HuH-7.5 (cell line): ENCODE measurements around the gene CIT.

Experiments
- DNase-seq: peaks from one replicate; pipeline ENCODE4 v3.0.0; 2011; ENCODE audit warnings: low spot score

The CIT gene

DNA sequence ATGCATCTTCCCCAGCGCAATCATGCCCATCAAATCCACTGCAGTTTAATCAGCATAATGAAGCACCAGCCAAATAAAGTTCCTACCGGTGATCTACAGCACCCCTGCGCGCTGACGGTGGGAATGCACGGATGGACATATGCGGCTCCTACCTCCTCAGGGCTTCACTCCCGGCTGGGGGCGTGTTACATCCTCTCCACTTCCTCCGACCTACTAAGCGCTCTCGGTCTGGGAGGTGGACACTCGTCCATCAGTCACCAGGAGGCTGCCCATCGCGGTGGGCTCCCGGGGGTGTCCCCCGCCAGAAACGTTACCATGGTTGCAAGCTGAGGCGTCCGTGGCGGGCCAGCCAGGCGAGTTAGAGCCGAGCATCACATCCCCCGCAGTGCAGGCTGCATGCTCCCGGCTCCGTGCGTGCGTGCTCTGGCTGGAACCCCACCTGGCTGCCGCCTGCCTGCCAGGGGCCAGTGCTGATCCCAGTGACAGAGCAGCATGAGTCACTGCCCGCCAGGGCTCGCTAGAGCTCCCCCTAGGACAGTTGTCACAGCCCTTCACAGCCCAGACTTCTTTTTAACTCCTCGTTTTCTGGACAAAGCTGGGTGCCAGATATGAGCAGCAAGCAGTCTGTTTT is 73.0 kb downstream of the CIT start:
- DNase-seq, result peak; percentile 61

DNA sequence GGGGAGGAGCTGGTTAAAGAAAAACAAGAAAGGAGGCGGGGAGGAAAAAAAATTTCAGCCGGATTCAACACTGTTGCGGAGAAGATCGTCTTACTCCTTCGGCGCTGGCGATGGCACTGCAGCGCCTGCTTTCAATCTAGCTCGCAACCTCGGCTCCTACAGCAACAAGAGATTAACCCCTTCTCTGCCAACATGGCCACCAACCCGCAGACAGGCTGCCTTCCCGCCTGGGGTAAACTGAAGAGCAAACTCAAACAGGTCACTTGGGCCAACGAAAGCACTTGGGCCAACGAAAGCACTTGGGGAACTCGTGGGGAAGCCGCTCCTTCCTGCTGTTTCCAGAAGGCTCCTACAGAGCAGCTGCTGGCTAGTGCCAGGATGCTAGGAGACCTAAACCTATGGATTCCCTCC is 73.7 kb downstream of the CIT start:
- no peak for DNase-seq

DNA sequence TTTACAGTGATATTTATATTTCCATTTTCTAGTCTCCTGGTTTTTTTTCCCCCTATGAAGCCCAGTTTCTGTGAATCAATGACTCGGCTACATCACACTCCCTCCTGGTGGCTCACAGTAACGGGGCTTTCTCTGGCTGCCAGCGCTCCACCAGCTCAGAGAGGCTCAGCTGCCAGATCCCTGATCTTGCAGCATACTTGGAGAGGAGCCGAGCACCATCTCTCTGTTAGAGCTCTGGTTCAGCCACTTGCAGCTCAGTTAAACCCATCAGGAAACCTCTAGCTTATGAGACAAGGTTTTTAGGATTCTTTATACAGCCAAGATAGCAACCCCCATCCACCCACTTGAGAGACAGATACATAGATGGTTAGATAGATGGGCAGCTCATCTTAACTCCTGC is 74.6 kb downstream of the CIT start:
- DNase-seq, result no peak

DNA sequence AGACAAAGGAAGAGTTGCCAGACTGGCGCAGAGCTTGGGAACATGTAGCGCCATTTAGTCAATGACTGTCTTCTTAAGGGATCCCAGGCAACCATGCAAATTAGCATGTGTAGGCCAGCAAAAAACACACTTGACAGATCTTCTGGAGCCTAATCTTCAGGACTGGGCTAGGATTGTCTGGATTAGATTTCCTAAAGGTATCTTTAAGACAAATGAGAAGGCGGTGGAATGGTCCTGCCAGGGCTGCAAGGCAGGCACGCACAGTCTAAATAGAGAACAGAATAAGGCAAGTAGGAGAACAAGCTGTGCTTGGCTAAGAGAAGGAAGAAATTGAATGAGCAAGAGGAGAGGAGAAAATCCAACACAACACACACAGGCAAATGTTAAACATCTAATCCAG is 80.0 kb downstream of the CIT start:
- DNase-seq, result no peak

DNA sequence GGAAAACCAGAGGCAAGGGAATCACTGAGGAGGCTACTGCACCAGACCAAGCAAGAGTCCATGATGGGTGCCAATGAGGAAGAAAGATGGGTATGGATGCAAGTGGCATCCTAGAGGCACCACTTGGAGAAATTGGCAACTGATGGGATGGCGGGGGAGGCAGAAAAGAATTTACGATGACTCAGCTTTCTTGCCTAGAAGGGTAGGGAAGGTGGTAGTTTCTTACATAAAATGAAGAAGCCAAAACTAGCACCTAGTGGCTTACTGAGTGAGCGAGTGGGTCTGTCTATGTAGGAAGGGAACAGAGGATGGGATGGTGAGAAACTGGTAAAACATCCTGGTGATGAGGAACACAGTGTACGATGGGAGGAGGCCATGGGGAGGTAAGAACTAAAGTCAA is 80.8 kb downstream of the CIT start:
- no peak for DNase-seq

DNA sequence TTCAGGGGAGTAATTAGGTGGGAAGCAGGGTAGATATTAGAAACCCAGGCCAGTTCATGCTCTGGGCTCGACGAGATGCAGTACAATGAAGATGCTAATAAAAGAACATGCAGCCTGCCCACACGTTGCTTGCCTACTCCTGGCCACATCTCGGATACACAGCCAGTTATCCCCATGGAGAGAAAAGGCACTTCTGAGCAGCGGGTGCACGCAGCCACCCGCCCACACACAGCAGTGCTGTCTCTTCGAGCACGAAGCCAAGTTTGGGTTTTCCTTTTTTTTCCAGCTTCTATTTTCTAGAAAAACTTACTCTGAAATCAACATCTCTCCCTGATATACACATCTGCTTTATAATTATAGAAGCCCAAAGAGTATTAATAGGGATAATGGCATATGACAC is 85.7 kb downstream of the CIT start:
- no peak for DNase-seq

DNA sequence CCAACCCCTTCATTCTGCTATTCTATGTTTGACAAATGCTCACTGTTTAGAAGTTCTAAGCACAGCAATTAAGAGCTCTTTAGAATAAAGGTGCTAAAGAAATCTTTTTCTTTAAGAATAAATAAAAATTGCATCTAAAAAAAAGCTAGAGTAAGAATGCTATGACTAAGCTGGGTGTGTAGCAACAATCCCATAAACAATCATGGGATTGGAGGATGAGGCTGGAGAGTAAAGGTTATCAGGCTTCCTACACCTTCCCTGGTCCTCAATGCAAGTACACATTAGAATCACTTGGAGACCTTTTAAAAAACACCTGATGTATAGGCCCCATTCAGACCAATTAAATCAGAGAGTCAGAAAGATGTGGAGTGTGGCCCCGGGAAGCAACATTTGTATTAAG is 88.3 kb downstream of the CIT start:
- DNase-seq, result no peak

DNA sequence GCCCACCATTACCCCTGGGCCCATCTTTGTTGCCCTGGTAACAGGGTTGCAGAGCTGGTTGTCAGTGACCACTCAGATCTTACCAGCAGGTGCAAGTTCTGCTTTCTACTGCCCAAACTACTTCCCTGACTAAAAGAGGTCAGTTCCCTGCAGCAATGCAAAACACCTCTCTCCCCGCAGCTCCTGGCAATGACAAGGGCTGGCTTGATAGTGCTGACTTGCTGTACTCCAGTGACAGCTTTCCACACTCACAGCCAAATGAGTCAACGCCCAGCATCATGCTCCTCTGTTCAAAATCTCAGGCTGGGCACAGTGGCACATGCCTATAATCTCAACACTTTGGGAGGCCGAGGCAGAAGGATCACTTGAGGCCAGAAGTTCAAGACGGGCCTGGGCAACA is 90.6 kb downstream of the CIT start:
- DNase-seq, result no peak

DNA sequence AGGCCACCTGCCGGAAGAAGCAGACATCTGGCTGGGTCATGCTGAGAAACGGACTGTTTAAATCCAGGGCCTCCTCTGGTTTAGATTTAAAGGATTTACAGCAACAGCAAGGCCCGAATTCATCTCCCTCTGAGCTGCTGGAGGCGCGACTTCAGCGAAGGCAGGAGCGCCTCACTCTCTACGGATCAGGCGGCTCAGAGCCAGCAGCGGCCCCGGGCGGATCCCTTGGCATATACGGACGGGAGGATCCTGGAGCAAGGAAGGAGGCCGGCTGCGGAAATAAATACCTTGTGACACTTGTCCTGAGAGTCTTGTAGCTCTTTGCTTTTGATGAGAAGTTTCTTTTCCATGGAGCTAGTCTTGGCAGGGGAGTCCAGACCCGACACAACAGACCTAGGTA is 92.4 kb downstream of the CIT start:
- DNase-seq, result no peak

DNA sequence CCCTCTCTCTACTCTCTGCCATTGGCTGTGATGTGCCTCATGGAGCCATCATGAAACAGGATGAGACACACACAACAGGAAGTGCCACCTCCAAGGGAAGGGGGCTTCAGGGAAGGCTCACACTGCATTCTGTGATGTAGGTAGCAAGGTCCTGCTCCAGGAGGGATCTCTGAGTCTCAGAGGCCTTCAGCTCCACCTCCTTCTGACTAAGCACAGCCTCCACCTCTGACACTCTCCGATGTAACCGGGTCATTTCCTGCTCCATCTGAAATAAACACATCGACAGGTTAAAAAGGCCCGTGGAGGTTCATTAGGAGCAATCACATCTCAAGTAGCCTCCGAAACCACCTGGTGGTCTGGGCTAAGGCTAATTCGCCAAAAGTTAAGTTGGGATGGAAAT is 93.3 kb downstream of the CIT start:
- no peak for DNase-seq

DNA sequence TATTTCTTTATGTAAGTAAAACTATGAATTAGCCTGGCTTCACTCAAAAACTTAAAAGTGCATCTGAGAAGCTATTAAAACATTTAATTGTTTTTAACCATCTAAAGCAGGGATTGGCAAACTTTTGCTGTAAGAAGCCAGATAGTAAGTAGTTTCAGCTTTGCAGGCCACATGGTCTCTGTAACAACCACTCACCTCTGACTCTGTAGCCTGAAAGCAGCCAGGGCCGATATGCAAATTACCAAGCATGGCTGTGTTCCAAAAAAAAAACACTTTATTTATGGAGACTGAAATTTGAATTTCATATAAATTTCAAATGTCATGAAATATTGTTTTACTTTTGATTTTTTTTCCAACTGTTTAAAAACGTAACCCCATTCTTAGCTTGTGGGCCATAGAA is 95.3 kb downstream of the CIT start:
- DNase-seq, result no peak

DNA sequence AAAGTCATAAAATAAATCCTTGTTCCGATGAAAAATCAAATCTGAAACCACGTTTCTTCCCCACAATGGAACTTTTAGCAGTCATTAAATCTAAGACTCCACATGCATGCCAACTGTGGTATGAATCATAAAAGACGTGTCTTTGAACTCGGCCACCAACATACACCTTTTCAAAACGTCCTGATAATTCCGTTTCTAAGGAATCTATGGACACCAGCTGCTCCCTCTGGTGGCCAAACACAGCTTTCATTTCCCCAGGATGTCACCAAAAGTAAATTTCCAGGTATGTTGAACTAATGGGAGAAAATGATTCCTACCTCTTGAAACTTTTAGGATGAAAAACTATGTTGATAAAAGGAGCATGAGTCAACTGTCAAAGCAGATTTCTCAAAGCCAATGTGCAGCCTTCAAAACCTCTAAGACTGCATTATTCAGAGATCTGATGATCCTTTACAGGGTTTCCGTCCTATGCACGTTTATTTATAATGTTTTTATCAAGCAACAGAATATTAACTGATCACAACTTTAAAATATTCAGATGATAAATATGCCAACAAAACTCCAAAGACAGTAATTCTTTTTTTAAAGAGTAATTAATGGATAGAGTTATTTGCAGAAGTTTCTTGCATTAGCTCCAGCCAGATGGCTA is 96.2 kb downstream of the CIT start:
- peak; percentile 29 for DNase-seq

DNA sequence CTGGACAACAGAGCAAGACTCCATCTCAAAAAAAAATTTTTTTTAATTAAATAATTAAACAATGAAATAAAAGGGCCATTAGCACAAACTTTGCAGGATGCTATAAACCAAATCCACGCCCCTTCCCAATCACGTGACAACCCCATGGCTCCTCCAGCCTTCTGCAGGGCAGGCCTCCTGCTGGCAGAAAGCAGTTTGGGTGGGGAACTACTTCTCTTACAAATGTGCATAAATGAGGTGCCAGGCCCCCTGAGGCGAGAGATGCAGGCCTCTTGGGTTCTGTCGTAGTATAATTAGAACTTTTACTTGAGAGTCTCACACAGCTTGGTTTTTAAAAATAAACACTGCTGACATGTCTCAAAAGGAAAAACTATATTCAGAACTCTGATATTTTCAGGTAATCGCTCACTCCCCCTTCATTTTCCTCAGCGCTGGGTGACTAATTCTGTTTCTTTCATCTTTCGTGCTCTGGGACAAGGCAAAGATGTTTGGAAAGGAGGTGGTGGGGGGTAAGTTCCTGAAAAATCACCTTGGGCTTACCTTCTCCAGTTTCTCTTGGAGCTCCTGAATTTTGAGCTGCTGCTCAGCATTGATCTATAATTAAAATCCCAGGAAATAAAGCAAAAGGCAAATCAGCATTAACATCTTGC is 101.7 kb downstream of the CIT start:
- DNase-seq, result no peak

DNA sequence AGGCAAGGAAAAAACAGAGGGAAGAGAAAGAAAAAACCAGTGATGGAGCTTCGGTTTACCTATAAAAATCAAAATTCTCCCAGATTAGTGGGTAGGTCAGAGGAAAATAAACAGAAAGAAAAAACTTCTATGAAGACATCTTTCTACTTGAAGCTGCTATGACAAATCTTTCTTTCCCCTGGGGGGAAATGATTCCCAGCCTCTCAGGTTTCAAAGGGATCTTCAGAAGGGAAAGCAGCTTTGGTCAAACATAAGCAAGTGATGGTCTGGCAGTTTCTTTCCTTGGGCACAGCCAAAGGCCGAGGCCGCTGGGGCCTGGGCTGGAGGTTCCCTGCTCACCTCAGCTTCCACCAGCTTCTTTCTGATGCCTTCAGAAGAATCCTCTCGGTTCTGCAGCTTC is 104.7 kb downstream of the CIT start:
- no peak for DNase-seq

DNA sequence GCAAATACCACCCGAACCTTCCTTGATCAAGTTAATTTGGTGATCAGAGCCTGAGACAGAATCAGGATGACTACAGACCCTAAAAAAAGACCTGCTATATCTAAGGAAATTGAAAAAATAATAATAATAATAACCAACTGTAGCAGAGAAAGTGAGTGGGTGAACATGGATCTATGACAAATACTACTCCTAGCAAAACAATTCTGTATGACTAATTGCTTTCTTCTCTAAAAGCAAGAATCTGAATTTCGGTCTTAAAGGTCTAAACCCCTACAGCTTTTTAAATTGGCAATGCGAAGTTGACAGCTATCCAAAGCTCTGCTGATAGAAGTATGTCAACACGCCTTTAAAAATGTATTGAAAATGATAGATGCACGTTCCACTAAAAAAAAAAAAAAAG is 107.0 kb downstream of the CIT start:
- DNase-seq, result no peak

DNA sequence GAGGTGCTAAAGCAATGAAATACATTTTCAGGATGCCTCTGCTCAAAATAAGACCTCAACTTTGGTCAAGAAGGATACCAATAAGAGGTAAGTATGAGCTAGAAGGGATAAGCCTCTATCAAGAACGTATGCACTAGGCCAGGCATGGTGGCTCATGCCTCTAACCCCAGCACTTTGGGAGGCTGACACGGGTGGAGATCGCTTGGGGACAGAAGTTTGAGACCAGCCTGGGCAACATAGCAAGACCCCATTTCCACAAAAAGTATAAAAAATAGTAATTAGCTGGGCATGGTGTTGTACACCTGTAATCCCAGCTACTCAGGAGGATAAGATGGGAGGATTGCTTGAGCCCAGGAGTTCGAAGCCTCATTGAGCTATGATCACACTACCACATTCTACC is 114.5 kb downstream of the CIT start:
- no peak for DNase-seq

DNA sequence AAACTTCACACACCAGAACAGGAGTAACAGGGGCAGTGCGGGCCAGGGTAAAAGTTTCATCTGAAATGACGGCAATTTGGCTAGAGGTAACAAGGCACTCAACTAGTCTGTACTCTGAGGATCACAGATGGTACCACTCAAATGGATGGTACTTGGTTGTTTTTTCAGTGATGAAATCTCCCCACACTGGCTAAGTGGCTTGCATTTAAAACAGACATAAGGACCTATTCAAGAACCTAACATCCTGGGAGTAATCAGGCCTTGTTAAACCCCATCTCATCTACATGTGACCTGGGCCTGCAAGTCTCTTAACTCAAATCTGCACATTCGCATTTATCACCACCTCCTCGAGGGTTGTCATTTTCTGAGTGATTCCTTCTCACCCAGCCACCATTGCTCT is 118.4 kb downstream of the CIT start:
- DNase-seq, result no peak

DNA sequence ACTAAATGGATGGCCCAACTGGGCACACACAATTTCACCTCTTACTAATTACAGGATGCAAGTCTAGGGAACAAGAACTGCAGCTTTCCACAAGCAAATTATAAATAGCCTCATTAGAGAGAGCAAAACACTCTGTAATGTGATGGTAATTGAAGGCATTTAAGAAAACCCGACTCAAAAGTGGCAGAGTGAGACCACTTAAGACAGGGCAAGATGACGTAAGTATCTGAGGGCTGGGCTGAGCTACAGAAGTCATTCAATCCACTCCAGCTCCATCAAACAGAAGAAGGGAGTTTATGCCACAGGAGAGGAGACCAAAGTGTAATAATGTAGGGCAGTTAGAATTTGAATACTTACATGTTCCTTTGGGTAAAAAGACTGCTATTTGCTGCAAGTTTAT is 118.9 kb downstream of the CIT start:
- no peak for DNase-seq

DNA sequence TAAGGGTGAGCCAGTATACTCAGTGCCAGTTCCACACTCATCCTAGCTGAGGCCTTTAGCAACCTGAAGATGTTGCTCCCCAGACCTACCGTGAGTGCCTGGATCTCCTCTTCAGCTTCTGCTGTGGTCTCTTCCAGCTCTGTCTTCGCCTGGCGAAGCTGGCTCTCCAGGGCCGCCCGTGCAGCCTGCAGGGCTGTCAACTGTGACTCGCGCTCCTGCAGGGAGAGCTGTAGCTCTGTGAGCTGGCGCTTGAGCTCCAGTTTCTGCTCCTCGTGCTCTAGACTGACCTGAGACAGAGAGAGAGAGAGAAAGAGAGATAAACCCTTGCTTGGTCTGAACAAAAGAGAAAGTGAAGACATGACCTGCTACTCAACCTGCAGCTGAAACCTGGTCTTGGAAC is 125.2 kb downstream of the CIT start:
- no peak for DNase-seq

DNA sequence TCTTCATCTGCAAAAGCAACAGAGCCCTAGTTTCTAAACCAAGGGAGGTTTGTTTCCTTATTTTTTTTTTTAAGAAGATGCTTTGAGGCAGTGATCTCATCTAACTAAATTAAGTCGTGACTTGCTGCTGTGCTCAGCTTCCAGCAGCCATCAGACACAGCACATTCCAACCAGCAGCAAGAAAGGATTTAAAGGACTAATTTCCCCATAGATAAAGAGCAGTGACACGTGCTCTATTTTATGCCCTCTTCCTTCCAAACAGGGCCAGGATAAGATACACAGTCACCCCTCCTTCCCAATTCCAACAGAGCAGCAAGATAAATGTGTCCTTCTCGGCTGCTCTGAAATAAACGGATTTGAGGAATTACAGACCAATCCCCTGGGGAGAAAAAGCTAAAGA is 127.5 kb downstream of the CIT start:
- DNase-seq, result no peak

DNA sequence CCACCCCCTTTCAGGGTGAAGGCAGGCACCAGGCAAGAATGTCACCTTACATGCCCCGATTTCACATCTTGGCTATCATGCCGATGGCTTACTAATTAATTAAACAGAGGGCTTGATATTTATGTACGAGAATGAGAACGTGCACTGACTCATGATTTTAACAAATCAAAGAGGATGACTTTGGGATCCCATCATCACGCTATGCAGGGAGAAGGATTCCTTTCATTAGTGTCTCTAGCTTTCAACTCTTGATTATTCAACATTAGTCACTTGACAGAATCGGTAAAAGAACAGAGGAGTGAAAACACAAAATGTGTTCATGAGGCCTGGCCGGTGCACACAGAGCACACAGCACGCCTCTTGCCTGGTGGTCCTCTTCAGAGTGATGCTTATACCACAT is 128.6 kb downstream of the CIT start:
- no peak for DNase-seq

DNA sequence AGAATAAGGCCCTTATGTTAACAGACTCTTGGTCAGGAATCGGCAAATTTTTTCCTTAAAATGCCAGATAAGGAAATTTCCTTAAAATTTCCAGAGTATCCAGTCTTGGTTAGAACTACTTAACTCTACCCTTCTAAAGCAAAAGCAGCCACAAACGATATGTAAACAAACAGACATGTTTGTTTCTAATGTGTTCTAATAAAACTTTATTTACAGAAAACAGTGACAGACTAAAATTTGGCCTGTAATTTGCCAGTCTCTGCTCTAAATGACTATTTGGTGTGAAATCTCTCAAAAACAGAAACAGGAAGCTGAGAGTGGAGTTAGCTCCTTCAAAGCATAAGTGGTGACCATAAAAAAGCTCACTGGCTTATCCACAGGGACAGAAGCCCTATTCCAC is 131.0 kb downstream of the CIT start:
- DNase-seq, result no peak

DNA sequence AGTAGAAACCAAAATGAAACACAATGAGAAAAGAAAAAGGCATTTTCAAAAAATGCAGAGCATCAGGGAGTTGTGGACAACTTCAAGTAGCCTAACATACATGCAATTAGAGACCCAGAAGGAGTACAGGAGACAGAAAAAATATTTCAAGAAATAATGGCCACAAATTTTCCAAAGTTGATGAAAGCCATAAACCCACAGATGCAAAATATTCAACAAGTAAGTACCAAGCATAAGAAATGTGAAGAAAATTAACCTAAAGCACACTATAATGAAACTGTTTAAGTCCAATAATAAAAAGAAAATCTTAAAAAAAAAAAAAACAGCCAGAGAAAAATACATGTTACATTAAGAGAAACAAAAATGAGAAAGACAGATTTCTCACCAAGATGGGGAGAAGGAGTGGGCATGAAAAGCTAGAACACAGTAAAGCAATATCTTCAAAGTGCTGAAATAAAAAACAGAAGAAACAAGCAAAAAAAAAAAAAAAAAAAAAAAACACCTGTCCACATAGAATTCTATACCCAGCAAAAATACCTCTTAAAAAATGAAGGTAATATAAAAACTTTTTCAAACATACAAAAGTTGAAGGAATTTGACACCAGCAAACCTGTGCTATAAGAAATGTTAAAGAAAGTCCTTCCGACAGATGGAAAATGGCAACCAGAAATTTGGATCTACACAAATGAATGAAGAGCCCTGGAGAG is 132.1 kb downstream of the CIT start:
- no peak for DNase-seq
